DMS79 treated with DMSO at 0.1 percent for 48 hours (cell line): ENCODE measurements around the gene NLRP3.
A peak's percentile ranks its signal among the peaks of the same experiment; 100 is the strongest.

Experiments
- DNase-seq: peaks from one replicate; lab custom pipeline; 2025; lab: John Stamatoyannopoulos, UW

Gene NLRP3

GRCh38 chr1:247437551-247438505 lies 21.9 kb downstream of the NLRP3 start:
- no peak for DNase-seq

- DNase-seq: no peak
These were observed 24.1 kb downstream of the NLRP3 start for GRCh38 chr1:247440001-247440620.

GRCh38 chr1:247441606-247442005 lies 25.6 kb downstream of the NLRP3 start:
- no peak for DNase-seq

GRCh38 chr1:247442164-247442563 lies 26.2 kb downstream of the NLRP3 start:
- no peak for DNase-seq

GRCh38 chr1:247443641-247444040 lies 27.7 kb downstream of the NLRP3 start:
- no peak for DNase-seq

GRCh38 chr1:247444571-247444970 lies 28.6 kb downstream of the NLRP3 start:
- DNase-seq: no peak

GRCh38 chr1:247445526-247446356 lies 29.8 kb downstream of the NLRP3 start:
- DNase-seq: no peak

GRCh38 chr1:247447162-247447909 lies 31.4 kb downstream of the NLRP3 start:
- no peak for DNase-seq

GRCh38 chr1:247448107-247448791 lies 32.3 kb downstream of the NLRP3 start:
- peak; percentile 40 for DNase-seq

- DNase-seq: no peak
These were observed 35.5 kb downstream of the NLRP3 start for GRCh38 chr1:247451388-247452010.

GRCh38 chr1:247452447-247453039 lies 36.6 kb downstream of the NLRP3 start:
- DNase-seq: no peak

- no peak for DNase-seq
These were observed 37.3 kb downstream of the NLRP3 start for GRCh38 chr1:247453245-247453644.

GRCh38 chr1:247453997-247454396 lies 38.0 kb downstream of the NLRP3 start:
- DNase-seq: no peak

GRCh38 chr1:247456021-247456420 lies 40.0 kb downstream of the NLRP3 start:
- no peak for DNase-seq

GRCh38 chr1:247456914-247457639 lies 41.1 kb downstream of the NLRP3 start:
- no peak for DNase-seq

GRCh38 chr1:247459507-247459906 lies 43.5 kb downstream of the NLRP3 start:
- DNase-seq: no peak

GRCh38 chr1:247465796-247466195 lies 49.8 kb downstream of the NLRP3 start:
- DNase-seq: no peak

- DNase-seq: no peak
These were observed 51.2 kb downstream of the NLRP3 start for GRCh38 chr1:247467129-247467528.

GRCh38 chr1:247468481-247469140 lies 52.6 kb downstream of the NLRP3 start:
- no peak for DNase-seq
